Right hindlimb (tissue), 1 donor: ENCODE measurements around the gene SIRT5.

Source experiments
- DNase-seq: peaks from one replicate; pipeline ENCODE4 v3.0.0-alpha.2; 2018

The SIRT5 gene

GRCh38 chr6:13638014-13638413 is 63.6 kb downstream of the SIRT5 start:
- DNase-seq = no peak

- no peak for DNase-seq
These were observed 64.2 kb downstream of the SIRT5 start for GRCh38 chr6:13638626-13639025.

- DNase-seq = no peak
These were observed 66.9 kb downstream of the SIRT5 start for GRCh38 chr6:13641315-13641714.

GRCh38 chr6:13643125-13643524 is 68.7 kb downstream of the SIRT5 start:
- DNase-seq = no peak

- no peak for DNase-seq
These were observed 74.4 kb downstream of the SIRT5 start for GRCh38 chr6:13648850-13649249.

GRCh38 chr6:13649393-13649792 is 75.0 kb downstream of the SIRT5 start:
- no peak for DNase-seq

GRCh38 chr6:13653296-13653695 is 78.9 kb downstream of the SIRT5 start:
- DNase-seq = no peak

- DNase-seq = no peak
These were observed 80.1 kb downstream of the SIRT5 start for GRCh38 chr6:13654496-13654895.

GRCh38 chr6:13655700-13656099 is 81.3 kb downstream of the SIRT5 start:
- DNase-seq = no peak

GRCh38 chr6:13660273-13660672 is 85.9 kb downstream of the SIRT5 start:
- no peak for DNase-seq

GRCh38 chr6:13660893-13661292 is 86.5 kb downstream of the SIRT5 start:
- no peak for DNase-seq

- DNase-seq = no peak
These were observed 87.2 kb downstream of the SIRT5 start for GRCh38 chr6:13661647-13662046.

- no peak for DNase-seq
These were observed 88.4 kb downstream of the SIRT5 start for GRCh38 chr6:13662651-13663334.

GRCh38 chr6:13663986-13664385 is 89.6 kb downstream of the SIRT5 start:
- no peak for DNase-seq
